Progenitor cell of endocrine pancreas (in vitro differentiated cells): ENCODE results near the gene MXRA7. TPM values are rescaled to one million over a fixed set of nuclear protein-coding genes. Genes with fewer than 3 reads are reported as not detected.
"Not testable (repeated sequence)": the region's sequence is repeated elsewhere in the genome, so short reads cannot be mapped to it uniquely, and the experiment has no call there.

Experiments used
- DNase-seq: peaks from one replicate; pipeline ENCODE4 v3.0.0; 2021; ENCODE audit warnings: low spot score; ENCODE audit not compliant: unreplicated experiment
- H3K27ac Mint-ChIP-seq: 2 replicates; pipeline ENCODE4 v1.8.0; 2021; ENCODE audit warnings: mild to moderate bottlenecking, moderate library complexity, mixed read lengths
- H3K27me3 Mint-ChIP-seq: 2 replicates; pipeline ENCODE4 v1.8.0; 2021; ENCODE audit warnings: mixed read lengths
- H3K36me3 Mint-ChIP-seq: 2 replicates; pipeline ENCODE4 v1.8.0; 2022; ENCODE audit warnings: mixed read lengths; ENCODE audit not compliant: insufficient read depth
- H3K4me1 Mint-ChIP-seq: 2 replicates; pipeline ENCODE4 v1.8.0; 2021; ENCODE audit warnings: low read depth, mixed read lengths
- H3K4me3 Mint-ChIP-seq: 2 replicates; pipeline ENCODE4 v1.8.0; 2021; ENCODE audit warnings: low read depth, mild to moderate bottlenecking, moderate library complexity, mixed read lengths
- H3K9me3 Mint-ChIP-seq: 2 replicates; pipeline ENCODE4 v1.8.0; 2021; ENCODE audit warnings: low read depth, mixed read lengths
- CTCF ChIP-seq: fragments of 200-600 bp; sonication (generic); IDR thresholded peaks from one replicate; pipeline ENCODE4 v1.5.0; 2021; ENCODE audit warnings: antibody characterized with exemption, mild to moderate bottlenecking; ENCODE audit not compliant: unreplicated experiment
- total RNA-seq: library from RNA; stranded (reverse); gene quantifications from 2 replicates; pipeline ENCODE4 v1.2.1, GENCODE V29; 2021

The MXRA7 gene
- total RNA-seq, 1 donor from 2014 or later, result 94.9 TPM

GRCh38 chr17:76742958-76743357, 32.2 kb upstream of the MXRA7 start:
- Mint-ChIP-seq H3K36me3 (peaks cover 20% of the 10 kb centered on the region), H3K27me3 (no peaks in the 10 kb centered on the region), H3K4me3 (no peak overlapping the region), H3K9me3 (no peaks in the 10 kb centered on the region), H3K4me1 (peaks cover 11% of the 10 kb centered on the region), H3K27ac (no peak overlapping the region)
- DNase-seq, result no peak
- TF ChIP-seq CTCF, result no peak

GRCh38 chr17:76740329-76741118, 29.8 kb upstream of the MXRA7 start:
- Mint-ChIP-seq H3K4me3 (no peak overlapping the region), H3K27ac (no peak overlapping the region), H3K9me3 (no peaks in the 10 kb centered on the region), H3K4me1 (peaks cover 17% of the 10 kb centered on the region), H3K36me3 (peaks cover 15% of the 10 kb centered on the region), H3K27me3 (no peaks in the 10 kb centered on the region)
- TF ChIP-seq CTCF, result no peak
- DNase-seq, result no peak

- H3K27ac Mint-ChIP-seq, H3K9me3 Mint-ChIP-seq, H3K27me3 Mint-ChIP-seq, DNase-seq, H3K4me3 Mint-ChIP-seq: not testable (repeated sequence)
- peaks cover 22% of the 10 kb centered on the region for H3K4me1 Mint-ChIP-seq
- H3K36me3 Mint-ChIP-seq, result peaks cover 17% of the 10 kb centered on the region
Observed at GRCh38 chr17:76739568-76740115, 28.9 kb upstream of the MXRA7 start.

- DNase-seq, result no peak
- Mint-ChIP-seq H3K36me3 (peaks cover 25% of the 10 kb centered on the region), H3K27ac (peak overlapping the region; percentile 99), H3K9me3 (no peaks in the 10 kb centered on the region), H3K27me3 (no peaks in the 10 kb centered on the region), H3K4me3 (peak overlapping the region; percentile 94), H3K4me1 (peaks cover 33% of the 10 kb centered on the region)
- no peak for TF ChIP-seq CTCF
Observed at GRCh38 chr17:76738468-76738850, 27.7 kb upstream of the MXRA7 start.

GRCh38 chr17:76737676-76738467, 27.1 kb upstream of the MXRA7 start, which contains the start of gene MFSD11:
TSS of gene MFSD11 (plus strand) at chr17:76738119. CDS start at chr17:76738353, 234 bp downstream.
- Mint-ChIP-seq H3K27ac (peak within 1 kb of the TSS; percentile 99), H3K9me3 (no peaks in the 10 kb centered on the region), H3K4me1 (peaks cover 37% of the 10 kb centered on the region), H3K27me3 (no peaks in the 10 kb centered on the region), H3K4me3 (peak within 1 kb of the TSS; percentile 94), H3K36me3 (peaks cover 29% of the 10 kb centered on the region)
- DNase-seq, result peak; percentile 87
- no peak for TF ChIP-seq CTCF
